Sigmoid colon (tissue), 4 donors: ENCODE results near the gene PACRG.

ENCODE experiments used
- POLR2AphosphoS5 ChIP-seq, 4 donors: sonication (generic); formaldehyde crosslinking; IDR thresholded peaks; one replicate each; pipeline ENCODE4 v1.6.1; 2017; ENCODE audit warnings: antibody characterized with exemption in 4 of 4
- TF ChIP-seq, protein P1 (sequence below), 4 experiments: fragments of 450-650 bp in 3 of 4; fragments of 200-600 bp in 1 of 4; IDR thresholded peaks; one replicate each; pipeline ENCODE4 v1.5.1; 2016 to 2019; ENCODE audit warnings: antibody characterized with exemption in 4 of 4, mild to moderate bottlenecking in 3 of 4, moderate library complexity in 2 of 4

DNA sequence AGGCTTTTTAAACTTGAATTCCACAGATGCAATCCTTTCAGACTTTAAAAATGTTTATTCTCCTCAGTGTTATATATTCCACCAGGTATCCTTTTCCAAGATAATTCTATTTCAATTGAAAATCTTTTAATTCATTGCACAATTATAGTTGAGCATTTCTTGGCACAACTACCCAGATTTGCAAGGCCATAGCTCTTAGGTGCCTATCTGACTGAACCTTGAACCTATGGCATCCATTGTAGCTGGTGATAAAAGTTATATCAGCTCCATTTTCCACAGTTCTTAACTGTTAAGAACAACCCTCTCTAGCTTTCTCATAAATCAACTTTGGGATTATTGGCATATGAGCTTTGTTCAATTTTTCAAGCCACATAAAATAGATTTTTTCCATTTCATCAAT lies 42.4 kb downstream of the PACRG start:
- no peak for TF ChIP-seq POLR2AphosphoS5 (IDR thresholded peaks at IDR 0.05)
- TF ChIP-seq, protein P1, sequence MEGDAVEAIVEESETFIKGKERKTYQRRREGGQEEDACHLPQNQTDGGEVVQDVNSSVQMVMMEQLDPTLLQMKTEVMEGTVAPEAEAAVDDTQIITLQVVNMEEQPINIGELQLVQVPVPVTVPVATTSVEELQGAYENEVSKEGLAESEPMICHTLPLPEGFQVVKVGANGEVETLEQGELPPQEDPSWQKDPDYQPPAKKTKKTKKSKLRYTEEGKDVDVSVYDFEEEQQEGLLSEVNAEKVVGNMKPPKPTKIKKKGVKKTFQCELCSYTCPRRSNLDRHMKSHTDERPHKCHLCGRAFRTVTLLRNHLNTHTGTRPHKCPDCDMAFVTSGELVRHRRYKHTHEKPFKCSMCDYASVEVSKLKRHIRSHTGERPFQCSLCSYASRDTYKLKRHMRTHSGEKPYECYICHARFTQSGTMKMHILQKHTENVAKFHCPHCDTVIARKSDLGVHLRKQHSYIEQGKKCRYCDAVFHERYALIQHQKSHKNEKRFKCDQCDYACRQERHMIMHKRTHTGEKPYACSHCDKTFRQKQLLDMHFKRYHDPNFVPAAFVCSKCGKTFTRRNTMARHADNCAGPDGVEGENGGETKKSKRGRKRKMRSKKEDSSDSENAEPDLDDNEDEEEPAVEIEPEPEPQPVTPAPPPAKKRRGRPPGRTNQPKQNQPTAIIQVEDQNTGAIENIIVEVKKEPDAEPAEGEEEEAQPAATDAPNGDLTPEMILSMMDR (IDR thresholded peaks at IDR 0.05): no peak
